ENCODE measurements around the gene KRT81. TPM values are rescaled to one million over a fixed set of nuclear protein-coding genes. Genes with fewer than 3 reads are reported as not detected.

Gene KRT81
- total RNA-seq, 4 donors from 2014 or later = not detected

- no peaks in the 10 kb centered on the region for H3K36me3 ChIP-seq
- H3K4me1 ChIP-seq = peaks cover 0 to 12% (median 4%) of the 10 kb centered on the region in 4 donors
- H3K9me3 ChIP-seq = no peaks in the 10 kb centered on the region
- H3K27ac ChIP-seq = no peak overlapping the region
- no peak for TF ChIP-seq POLR2A (IDR thresholded peaks at IDR 0.05)
- TF ChIP-seq EP300 (IDR thresholded peaks at IDR 0.05) = no peak
- TF ChIP-seq, protein P1, sequence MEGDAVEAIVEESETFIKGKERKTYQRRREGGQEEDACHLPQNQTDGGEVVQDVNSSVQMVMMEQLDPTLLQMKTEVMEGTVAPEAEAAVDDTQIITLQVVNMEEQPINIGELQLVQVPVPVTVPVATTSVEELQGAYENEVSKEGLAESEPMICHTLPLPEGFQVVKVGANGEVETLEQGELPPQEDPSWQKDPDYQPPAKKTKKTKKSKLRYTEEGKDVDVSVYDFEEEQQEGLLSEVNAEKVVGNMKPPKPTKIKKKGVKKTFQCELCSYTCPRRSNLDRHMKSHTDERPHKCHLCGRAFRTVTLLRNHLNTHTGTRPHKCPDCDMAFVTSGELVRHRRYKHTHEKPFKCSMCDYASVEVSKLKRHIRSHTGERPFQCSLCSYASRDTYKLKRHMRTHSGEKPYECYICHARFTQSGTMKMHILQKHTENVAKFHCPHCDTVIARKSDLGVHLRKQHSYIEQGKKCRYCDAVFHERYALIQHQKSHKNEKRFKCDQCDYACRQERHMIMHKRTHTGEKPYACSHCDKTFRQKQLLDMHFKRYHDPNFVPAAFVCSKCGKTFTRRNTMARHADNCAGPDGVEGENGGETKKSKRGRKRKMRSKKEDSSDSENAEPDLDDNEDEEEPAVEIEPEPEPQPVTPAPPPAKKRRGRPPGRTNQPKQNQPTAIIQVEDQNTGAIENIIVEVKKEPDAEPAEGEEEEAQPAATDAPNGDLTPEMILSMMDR (IDR thresholded peaks at IDR 0.05) = no peak
- no peak overlapping the region for H3K4me3 ChIP-seq
- peaks cover 0 to 62% of the 10 kb centered on the region in 2 donors for H3K27me3 ChIP-seq
- DNase-seq (ENCODE audit: low spot score in 2 of 2) = no peak
- WGBS, 2 donors = 40 to 59% methylated on average over 2 of the region's 2 CpGs
These were observed 34.8 kb downstream of the KRT81 start for GRCh38 chr12:52256584-52256935.

GRCh38 chr12:52255926-52256583 is 35.3 kb downstream of the KRT81 start:
- H3K4me1 ChIP-seq = peaks cover 0 to 10% (median 4%) of the 10 kb centered on the region in 4 donors
- H3K4me3 ChIP-seq = no peak overlapping the region
- TF ChIP-seq POLR2A (IDR thresholded peaks at IDR 0.05) (no peak), EP300 (IDR thresholded peaks at IDR 0.05) (no peak)
- TF ChIP-seq, protein P1 (IDR thresholded peaks at IDR 0.05) = no peak
- no peak for DNase-seq (ENCODE audit: low spot score in 2 of 2)
- no peaks in the 10 kb centered on the region for H3K9me3 ChIP-seq
- H3K27ac ChIP-seq = no peak overlapping the region
- WGBS, 2 donors = 83 to 85% methylated on average over 9 of the region's 9 CpGs
- H3K27me3 ChIP-seq = peaks cover 0 to 62% of the 10 kb centered on the region in 2 donors
- no peaks in the 10 kb centered on the region for H3K36me3 ChIP-seq

DNA sequence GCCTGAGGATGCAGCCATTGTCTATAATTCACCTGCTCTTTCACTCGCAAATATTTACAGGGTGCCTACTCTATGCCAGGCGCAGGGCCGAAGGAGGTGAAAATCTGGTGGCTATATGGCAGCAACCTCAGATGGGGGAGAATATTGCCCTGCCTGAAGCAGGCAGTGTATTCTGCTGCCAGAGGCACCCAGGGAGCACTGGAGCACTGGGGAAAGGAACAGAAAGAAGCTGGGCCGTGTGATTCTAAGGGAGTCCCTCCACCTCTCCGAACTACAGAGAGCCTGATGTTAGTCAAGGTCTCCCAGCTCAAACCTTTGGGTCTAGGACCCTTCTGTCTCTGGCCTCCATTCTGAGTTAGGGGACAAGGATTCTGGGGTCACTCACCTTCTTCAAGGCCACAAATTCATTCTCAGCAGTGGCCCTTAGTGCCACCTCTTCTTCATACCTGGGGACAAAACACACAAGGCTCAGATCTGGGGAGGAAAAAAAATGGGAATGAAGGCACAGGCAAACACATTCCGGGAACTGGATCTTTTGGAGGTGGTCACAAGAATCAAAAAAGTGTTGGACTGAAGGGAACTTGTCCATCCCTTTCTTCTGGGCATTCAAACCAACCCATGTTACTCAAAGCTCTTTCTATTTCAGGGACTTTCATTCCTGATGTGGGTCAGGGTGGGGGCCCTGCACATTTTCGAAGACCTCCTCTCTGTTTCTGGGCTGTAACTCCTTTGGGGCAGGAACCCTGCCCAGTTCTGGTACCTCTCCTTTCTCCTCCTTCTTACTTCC is 36.2 kb downstream of the KRT81 start:
- H3K27me3 ChIP-seq = peaks cover 0 to 61% of the 10 kb centered on the region in 2 donors
- WGBS, 2 donors = 68 to 90% methylated on average over 7 of the region's 7 CpGs
- no peak overlapping the region for H3K27ac ChIP-seq
- TF ChIP-seq POLR2A (IDR thresholded peaks at IDR 0.05) (no peak), EP300 (IDR thresholded peaks at IDR 0.05) (no peak)
- TF ChIP-seq, protein P1 (IDR thresholded peaks at IDR 0.05) = no peak
- no peak for DNase-seq (ENCODE audit: low spot score in 2 of 2)
- H3K4me3 ChIP-seq = no peak overlapping the region
- H3K36me3 ChIP-seq = no peaks in the 10 kb centered on the region
- H3K9me3 ChIP-seq = no peaks in the 10 kb centered on the region
- H3K4me1 ChIP-seq = peaks cover 0 to 13% (median 4%) of the 10 kb centered on the region in 4 donors

DNA sequence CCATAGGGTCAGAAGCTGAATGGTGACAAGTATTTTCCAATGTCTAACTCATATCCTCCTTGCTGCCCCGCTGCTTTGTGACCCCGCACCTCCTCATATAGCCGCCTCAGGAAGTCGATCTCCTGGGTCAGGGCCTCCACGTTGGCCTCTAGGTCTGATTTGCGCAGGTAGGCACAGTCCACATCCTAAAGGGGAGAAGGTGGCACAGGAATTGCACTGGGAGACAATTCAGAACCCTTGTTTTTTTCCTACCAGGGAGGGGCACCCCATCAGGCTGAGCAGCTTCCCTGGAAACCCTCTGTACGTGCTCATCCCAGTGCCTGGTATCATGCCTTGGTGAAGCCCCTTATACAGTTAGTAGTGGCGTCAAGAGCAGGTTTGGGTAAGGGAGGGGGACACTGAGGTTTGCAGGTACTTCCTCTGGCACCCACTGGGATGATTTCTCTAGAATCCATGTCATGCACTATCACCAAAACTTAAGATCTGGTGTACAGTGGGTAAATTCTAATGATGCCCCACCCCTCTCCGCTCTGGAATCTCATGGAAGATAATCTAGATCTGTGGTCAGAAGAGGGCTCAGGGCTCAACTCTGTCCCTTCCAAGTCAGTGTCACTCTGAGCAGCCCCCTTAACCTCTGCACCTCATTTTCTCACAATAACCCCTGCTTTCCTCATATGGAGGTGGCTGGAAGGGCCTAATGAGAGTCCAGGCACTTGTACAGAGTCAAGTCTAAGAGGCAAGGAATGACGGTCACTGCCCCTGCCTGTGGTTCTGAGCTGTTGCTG is 37.0 kb downstream of the KRT81 start:
- WGBS, 2 donors = 90 to 93% methylated on average over 10 of the region's 10 CpGs
- no peak for DNase-seq (ENCODE audit: low spot score in 2 of 2)
- no peak overlapping the region for H3K27ac ChIP-seq

More for the DNA sequence above, 37.0 kb downstream of the KRT81 start:
- H3K36me3 ChIP-seq = no peaks in the 10 kb centered on the region
- no peaks in the 10 kb centered on the region for H3K9me3 ChIP-seq
- TF ChIP-seq, protein P1 (IDR thresholded peaks at IDR 0.05) = no peak
- TF ChIP-seq EP300 (IDR thresholded peaks at IDR 0.05) (no peak), POLR2A (IDR thresholded peaks at IDR 0.05) (no peak)
- peaks cover 0 to 63% of the 10 kb centered on the region in 2 donors for H3K27me3 ChIP-seq
- H3K4me1 ChIP-seq = peaks cover 0 to 16% (median 4%) of the 10 kb centered on the region in 4 donors
- no peak overlapping the region for H3K4me3 ChIP-seq
